Subcutaneous abdominal adipose tissue (tissue), 5 donors: ENCODE measurements around the gene RASL11B.

Source experiments
- H3K27ac ChIP-seq: one replicate; pipeline ENCODE4 v1.7.0; 2013; ENCODE audit warnings: low read depth, mild to moderate bottlenecking, inconsistent platforms, low read length, moderate library complexity
- H3K27me3 ChIP-seq, 5 donors: one replicate each; pipeline ENCODE4 v1.7.0; 2013; ENCODE audit warnings: low read length in 5 of 5, inconsistent platforms in 1 of 5; ENCODE audit not compliant: control insufficient read depth in 5 of 5, insufficient read depth in 4 of 5
- H3K36me3 ChIP-seq, 5 donors: one replicate each; pipeline ENCODE4 v1.7.0; 2013; ENCODE audit warnings: low read length in 5 of 5; ENCODE audit not compliant: control insufficient read depth in 5 of 5, insufficient read depth in 5 of 5
- H3K4me1 ChIP-seq, 5 donors: one replicate each; pipeline ENCODE4 v1.7.0; 2013; ENCODE audit warnings: low read length in 5 of 5, mild to moderate bottlenecking in 3 of 5, moderate library complexity in 1 of 5; ENCODE audit not compliant: control insufficient read depth in 5 of 5, insufficient read depth in 5 of 5
- H3K4me3 ChIP-seq, 5 donors: one replicate each; pipeline ENCODE4 v1.7.0; 2013; ENCODE audit warnings: low read length in 5 of 5, low read depth in 1 of 5
- H3K9ac ChIP-seq, 5 donors: one replicate each; pipeline ENCODE4 v1.7.0; 2013; ENCODE audit warnings: low read length in 5 of 5, mild to moderate bottlenecking in 4 of 5, moderate library complexity in 3 of 5
- H3K9me3 ChIP-seq, 5 donors: one replicate each; pipeline ENCODE4 v1.7.0; 2013; ENCODE audit warnings: low read length in 5 of 5; ENCODE audit not compliant: control insufficient read depth in 5 of 5
- donor health status: healthy.
- donor health status: healthy.
- donor health status: healthy.
- donor health status: healthy.
- donor health status: healthy.

The RASL11B gene

GRCh38 chr4:52861879-52862616, at the start of gene RASL11B:
Gene RASL11B, plus strand, starts transcription at chr4:52862317. Its CDS starts 191 bp downstream, at chr4:52862508.
- Histone ChIP-seq H3K9me3 (peaks cover 4 to 14% (median 12%) of the 10 kb centered on the region in 5 donors), H3K9ac (peak within 1 kb of the TSS in 4 of 5 donors; percentile 25 to 65 (median 39)), H3K4me1 (peaks cover 2 to 27% (median 25%) of the 10 kb centered on the region in 5 donors), H3K4me3 (peak within 1 kb of the TSS; percentile 66 to 88 (median 74)), H3K36me3 (no peaks in the 10 kb centered on the region), H3K27ac (no peak within 1 kb of the TSS), H3K27me3 (peaks cover 0 to 18% (median 9%) of the 10 kb centered on the region in 5 donors)

GRCh38 chr4:52813546-52813945, 48.6 kb upstream of the RASL11B start:
- Histone ChIP-seq H3K27ac (no peak overlapping the region), H3K4me3 (no peak overlapping the region)

GRCh38 chr4:52822583-52822971, 39.5 kb upstream of the RASL11B start:
- Histone ChIP-seq H3K36me3 (no peaks in the 10 kb centered on the region), H3K4me1 (peaks cover 0 to 1% (median 0%) of the 10 kb centered on the region in 5 donors), H3K9me3 (no peaks in the 10 kb centered on the region), H3K4me3 (no peak overlapping the region), H3K27me3 (no peaks in the 10 kb centered on the region), H3K9ac (no peak overlapping the region), H3K27ac (no peak overlapping the region)

More at GRCh38 chr4:52813546-52813945, 48.6 kb upstream of the RASL11B start:
- no peaks in the 10 kb centered on the region for H3K36me3 ChIP-seq
- no peak overlapping the region for H3K9ac ChIP-seq
- no peaks in the 10 kb centered on the region for H3K9me3 ChIP-seq
- no peaks in the 10 kb centered on the region for H3K27me3 ChIP-seq
- no peaks in the 10 kb centered on the region for H3K4me1 ChIP-seq

GRCh38 chr4:52822972-52823701, 39.0 kb upstream of the RASL11B start:
- Histone ChIP-seq H3K27ac (no peak overlapping the region), H3K36me3 (no peaks in the 10 kb centered on the region), H3K27me3 (no peaks in the 10 kb centered on the region)

GRCh38 chr4:52823702-52824092, 38.4 kb upstream of the RASL11B start:
- no peaks in the 10 kb centered on the region for H3K27me3 ChIP-seq
- peaks cover 0 to 1% (median 0%) of the 10 kb centered on the region in 5 donors for H3K4me1 ChIP-seq
- H3K9ac ChIP-seq: no peak overlapping the region
- no peaks in the 10 kb centered on the region for H3K9me3 ChIP-seq
- H3K27ac ChIP-seq: no peak overlapping the region
- no peaks in the 10 kb centered on the region for H3K36me3 ChIP-seq
- no peak overlapping the region for H3K4me3 ChIP-seq

More at GRCh38 chr4:52822972-52823701, 39.0 kb upstream of the RASL11B start:
- Histone ChIP-seq H3K4me3 (no peak overlapping the region), H3K9ac (no peak overlapping the region), H3K9me3 (no peaks in the 10 kb centered on the region), H3K4me1 (peaks cover 0 to 1% (median 0%) of the 10 kb centered on the region in 5 donors)

GRCh38 chr4:52824270-52824602, 37.9 kb upstream of the RASL11B start:
- Histone ChIP-seq H3K27me3 (no peaks in the 10 kb centered on the region), H3K27ac (no peak overlapping the region)

GRCh38 chr4:52824603-52825459, 37.3 kb upstream of the RASL11B start:
- H3K9ac ChIP-seq: no peak overlapping the region
- no peaks in the 10 kb centered on the region for H3K27me3 ChIP-seq
- H3K4me3 ChIP-seq: no peak overlapping the region
- H3K4me1 ChIP-seq: peaks cover 0 to 1% (median 0%) of the 10 kb centered on the region in 5 donors
- no peak overlapping the region for H3K27ac ChIP-seq
- no peaks in the 10 kb centered on the region for H3K9me3 ChIP-seq
- H3K36me3 ChIP-seq: no peaks in the 10 kb centered on the region

More at GRCh38 chr4:52824270-52824602, 37.9 kb upstream of the RASL11B start:
- H3K9ac ChIP-seq: no peak overlapping the region
- no peaks in the 10 kb centered on the region for H3K36me3 ChIP-seq
- H3K4me1 ChIP-seq: peaks cover 0 to 1% (median 0%) of the 10 kb centered on the region in 5 donors
- no peak overlapping the region for H3K4me3 ChIP-seq
- H3K9me3 ChIP-seq: no peaks in the 10 kb centered on the region

GRCh38 chr4:52825460-52826090, 36.5 kb upstream of the RASL11B start:
- Histone ChIP-seq H3K4me3 (no peak overlapping the region), H3K27me3 (no peaks in the 10 kb centered on the region), H3K27ac (no peak overlapping the region), H3K36me3 (no peaks in the 10 kb centered on the region), H3K9me3 (no peaks in the 10 kb centered on the region), H3K4me1 (peaks cover 0 to 1% (median 0%) of the 10 kb centered on the region in 5 donors), H3K9ac (no peak overlapping the region)

- Histone ChIP-seq H3K27ac (no peak overlapping the region), H3K36me3 (no peaks in the 10 kb centered on the region), H3K9me3 (no peaks in the 10 kb centered on the region), H3K9ac (no peak overlapping the region), H3K4me1 (no peaks in the 10 kb centered on the region), H3K4me3 (no peak overlapping the region), H3K27me3 (peaks cover 0 to 3% (median 0%) of the 10 kb centered on the region in 5 donors)
Observed at GRCh38 chr4:52833941-52834525, 28.1 kb upstream of the RASL11B start.
